SK-N-DZ (cell line): Measurements from ENCODE around the gene PRTFDC1.
"Not testable (repeated sequence)": the region's sequence is repeated elsewhere in the genome, so short reads cannot be mapped to it uniquely, and the experiment has no call there.

Experiments used
- DNase-seq: peaks from one replicate; pipeline ENCODE4 v3.0.0-alpha.2; 2015; ENCODE audit warnings: low spot score

The PRTFDC1 gene

DNA sequence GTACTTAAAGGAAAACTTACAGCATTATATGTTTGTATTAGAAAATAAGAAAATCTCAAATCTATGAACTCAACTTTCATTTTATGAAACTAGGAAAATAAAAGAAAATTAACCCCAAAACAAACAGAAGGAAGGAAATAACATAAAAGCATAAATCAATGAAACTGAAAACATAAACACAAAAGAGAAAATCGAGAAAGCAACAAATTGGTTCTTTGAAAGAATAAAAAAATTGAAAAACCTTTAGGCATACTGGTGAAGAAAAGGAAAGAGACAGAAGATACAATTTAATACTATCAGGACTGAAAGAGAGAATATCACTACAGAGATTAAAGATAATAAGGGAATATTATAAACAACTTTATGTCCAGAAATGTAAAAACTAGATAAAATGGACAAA lies 21.2 kb downstream of the PRTFDC1 start:
- no peak for DNase-seq

DNA sequence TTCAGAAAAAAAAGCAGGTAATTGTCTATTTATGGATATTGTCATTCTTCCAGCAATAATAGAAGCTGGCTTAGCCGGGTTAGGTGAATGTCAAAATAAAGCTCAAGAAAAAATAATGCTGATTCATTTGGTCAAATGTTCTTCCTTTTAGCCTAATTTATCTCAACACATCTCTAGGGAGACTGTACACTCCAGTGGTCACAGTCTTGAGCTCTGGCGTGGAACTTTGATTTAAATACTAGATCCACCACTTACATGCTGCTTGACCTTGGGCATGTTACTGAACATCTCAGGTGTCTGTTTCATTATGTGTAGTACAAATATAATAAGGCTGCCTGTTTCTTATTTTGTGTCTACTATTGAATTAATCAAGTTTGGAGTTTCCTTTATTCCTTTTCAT lies 22.0 kb downstream of the PRTFDC1 start:
- peak; percentile 28 for DNase-seq

- no peak for DNase-seq
These were observed 22.5 kb downstream of the PRTFDC1 start for GRCh38 chr10:24929904-24930303.

GRCh38 chr10:24929056-24929544 lies 23.3 kb downstream of the PRTFDC1 start:
- DNase-seq: no peak

DNA sequence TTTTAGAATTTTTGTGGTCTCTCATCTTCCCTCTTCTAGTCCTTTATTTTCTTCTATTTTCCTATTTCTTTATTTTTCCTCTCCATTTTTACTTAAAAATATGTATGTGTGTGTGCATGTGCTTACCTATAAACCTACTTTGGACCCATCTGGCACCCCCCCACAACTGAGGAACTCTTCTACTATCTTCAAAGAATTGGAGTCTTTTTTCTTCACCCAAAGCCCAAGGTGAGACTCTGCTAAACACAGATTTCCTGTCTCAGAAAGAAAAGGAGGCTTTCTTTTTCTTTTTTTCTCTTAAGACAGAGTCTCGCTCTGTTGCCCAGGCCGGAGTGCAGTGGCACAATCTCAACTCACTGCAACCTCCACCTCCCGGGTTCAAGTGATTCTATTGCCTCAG lies 24.2 kb downstream of the PRTFDC1 start:
- no peak for DNase-seq

- no peak for DNase-seq
These were observed 25.8 kb downstream of the PRTFDC1 start for GRCh38 chr10:24926557-24926956.

DNA sequence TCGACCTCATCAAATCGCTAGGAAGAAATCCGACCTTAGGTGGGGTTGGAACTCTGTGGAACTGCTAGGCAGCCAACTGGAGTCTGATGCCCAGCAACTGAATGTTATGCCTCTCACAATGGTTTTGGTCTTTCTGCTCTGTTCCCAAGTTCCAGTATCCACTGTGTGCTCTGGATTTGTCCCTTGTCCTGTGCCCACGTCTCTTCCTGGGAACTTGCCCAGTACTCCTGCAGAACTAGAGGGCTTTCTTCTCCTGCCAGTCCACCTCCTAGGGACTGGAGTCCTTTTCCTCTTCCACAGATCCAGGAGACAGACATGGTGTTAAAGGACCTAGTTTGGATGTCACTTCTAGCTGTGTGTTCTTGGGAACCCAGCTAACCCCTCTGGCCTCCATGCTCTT lies 26.6 kb downstream of the PRTFDC1 start:
- no peak for DNase-seq

GRCh38 chr10:24924483-24924882 lies 27.9 kb downstream of the PRTFDC1 start:
- not testable (repeated sequence) for DNase-seq

GRCh38 chr10:24922222-24922868 lies 30.1 kb downstream of the PRTFDC1 start:
- DNase-seq: not testable (repeated sequence)

- DNase-seq: no peak
These were observed 31.2 kb downstream of the PRTFDC1 start for GRCh38 chr10:24920907-24921881.

- DNase-seq: not testable (repeated sequence)
These were observed 32.2 kb downstream of the PRTFDC1 start for GRCh38 chr10:24920192-24920591.

DNA sequence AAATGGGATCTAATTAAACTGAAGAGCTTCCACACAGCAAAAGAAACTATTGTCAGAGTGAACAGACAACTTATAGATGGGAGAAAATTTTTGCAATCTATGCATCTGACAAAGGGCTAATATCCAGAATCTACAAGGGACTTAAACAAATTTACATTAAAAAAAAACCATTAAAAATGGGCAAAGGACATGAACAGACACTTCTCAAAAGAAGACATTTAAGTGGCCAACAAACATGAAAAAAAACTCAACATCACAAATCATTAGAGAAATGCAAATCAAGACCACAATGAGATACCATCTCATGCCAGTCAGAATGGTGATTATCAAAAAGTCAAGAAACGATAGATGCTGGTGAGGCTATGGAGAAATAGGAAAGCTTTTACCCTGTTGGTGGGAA lies 32.8 kb downstream of the PRTFDC1 start:
- DNase-seq: not testable (repeated sequence)

DNA sequence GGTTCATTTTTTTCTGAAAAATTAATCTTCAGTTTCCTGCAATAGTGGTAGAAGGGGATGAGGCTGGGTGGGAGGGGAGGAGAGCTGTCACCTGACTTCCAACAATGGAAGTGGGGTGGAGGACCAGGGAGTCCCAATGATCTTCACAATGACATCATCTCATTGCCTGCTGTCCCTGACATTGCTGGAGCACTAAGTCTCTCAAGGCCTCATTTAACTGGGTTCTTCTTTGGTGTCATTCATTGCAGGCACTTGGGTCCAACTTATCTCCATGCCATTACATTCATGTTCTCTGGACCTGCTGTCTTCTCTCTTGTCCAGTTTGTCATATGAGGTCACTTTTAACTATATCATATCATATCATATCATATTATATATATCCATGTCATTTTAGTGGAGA lies 34.4 kb downstream of the PRTFDC1 start:
- DNase-seq: no peak

DNA sequence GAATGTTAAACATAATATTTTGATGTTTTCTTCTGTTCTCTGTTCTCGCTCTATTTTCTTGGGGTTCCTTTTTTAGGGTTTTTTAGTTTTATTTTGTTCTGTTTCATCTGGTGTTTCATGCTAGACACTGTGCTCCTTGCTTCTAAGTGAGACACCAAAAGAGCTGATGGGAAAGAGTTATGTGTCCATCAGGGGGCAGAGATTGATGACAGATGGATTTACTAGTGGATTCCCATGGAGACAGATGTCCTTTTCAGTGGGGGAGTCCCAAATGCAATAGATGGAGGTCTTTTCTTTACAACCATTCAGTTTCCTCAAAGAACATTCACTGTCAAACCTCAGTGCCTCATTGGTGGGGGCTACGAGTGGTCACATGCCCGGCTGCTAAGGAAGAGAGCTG lies 34.9 kb downstream of the PRTFDC1 start:
- DNase-seq: no peak

- DNase-seq: no peak
These were observed 36.0 kb downstream of the PRTFDC1 start for GRCh38 chr10:24916365-24916764.

DNA sequence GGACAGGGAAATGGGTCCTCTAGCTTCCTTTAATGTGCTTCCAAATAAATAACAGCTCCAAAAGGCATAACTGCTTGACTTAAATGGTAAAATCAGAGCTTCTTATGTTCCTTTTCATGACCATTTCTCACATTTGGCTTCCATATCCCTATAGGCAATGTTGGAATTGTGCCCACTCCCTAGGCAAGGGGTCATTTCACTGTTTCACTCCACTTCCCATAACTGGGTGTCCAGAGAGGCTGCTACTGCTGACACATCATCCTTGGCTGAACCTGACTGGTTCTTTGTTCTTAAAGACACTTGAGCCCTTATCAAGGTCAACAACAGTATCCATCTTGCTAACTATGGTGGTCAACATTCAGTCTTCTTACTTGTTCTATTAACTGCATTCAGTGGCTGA lies 37.1 kb downstream of the PRTFDC1 start:
- DNase-seq: no peak

- DNase-seq: no peak
These were observed 38.3 kb downstream of the PRTFDC1 start for GRCh38 chr10:24914148-24914547.

DNA sequence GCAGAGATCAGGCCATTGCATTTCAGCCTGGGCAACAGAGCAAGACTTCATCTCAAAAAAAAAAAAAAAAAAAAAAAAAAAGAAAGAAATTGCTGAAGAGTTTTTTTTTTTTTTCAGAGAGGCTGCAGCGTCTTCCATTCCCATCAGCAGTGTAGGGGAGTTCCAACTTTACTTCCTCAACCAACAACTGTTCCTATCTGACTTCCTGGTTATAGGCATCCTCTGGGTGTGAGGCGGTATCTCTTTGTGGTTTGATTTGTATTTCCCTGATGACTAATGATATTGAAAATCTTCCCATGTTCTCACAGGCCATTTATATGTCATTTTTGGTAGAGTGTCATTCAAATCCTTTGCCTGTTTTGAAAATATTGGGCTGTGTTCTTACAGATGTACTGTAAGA lies 40.2 kb downstream of the PRTFDC1 start:
- DNase-seq: no peak

GRCh38 chr10:24911029-24911428 lies 41.4 kb downstream of the PRTFDC1 start:
- DNase-seq: no peak

DNA sequence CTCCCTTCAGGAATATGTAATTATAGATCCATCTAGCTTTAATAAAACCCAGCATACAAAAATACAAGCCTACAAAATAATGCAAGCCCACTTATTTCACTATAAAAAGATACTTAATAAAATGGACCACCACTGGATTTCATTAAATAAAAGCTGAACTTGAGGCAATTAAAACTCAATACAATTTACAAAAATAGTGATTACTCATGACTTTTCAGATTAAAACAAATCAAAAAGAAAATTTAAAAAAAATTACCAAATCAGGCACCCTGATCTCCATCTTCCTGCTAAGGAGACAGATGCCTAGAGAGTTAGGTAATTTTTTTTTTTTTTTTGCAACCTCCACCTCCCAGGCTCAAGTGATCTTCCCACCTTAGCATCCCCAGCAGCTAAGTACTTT lies 41.8 kb downstream of the PRTFDC1 start:
- DNase-seq: no peak

DNA sequence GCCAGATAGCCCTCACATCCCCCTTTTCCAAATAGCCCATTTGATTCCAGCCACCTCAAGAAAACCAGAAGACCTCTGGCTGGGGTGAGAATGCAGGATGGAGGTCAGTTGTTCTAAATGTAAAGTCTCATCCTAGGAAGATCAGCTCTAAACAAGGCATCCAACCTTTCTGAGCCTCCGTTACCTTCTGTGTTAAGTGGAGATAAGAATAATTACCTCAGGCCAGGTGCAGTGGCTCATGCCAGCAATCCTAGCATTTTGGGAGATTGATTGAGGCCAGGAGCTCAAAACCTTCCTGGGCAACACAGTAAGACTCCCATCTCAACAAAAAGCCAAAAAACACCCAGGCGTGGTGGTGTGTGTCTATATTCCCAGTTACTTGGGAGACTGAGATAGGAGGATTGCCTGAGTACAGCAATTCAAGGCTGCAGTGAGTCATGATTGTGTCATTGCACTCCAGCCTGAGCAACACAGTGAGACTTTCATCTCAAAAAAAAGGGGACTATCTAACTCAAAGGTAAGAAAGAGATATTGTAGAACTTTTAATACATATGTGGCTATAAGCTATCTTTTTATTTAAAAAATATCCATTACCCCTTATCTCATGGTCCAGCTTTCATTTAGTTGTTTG lies 43.5 kb downstream of the PRTFDC1 start:
- no peak for DNase-seq

DNA sequence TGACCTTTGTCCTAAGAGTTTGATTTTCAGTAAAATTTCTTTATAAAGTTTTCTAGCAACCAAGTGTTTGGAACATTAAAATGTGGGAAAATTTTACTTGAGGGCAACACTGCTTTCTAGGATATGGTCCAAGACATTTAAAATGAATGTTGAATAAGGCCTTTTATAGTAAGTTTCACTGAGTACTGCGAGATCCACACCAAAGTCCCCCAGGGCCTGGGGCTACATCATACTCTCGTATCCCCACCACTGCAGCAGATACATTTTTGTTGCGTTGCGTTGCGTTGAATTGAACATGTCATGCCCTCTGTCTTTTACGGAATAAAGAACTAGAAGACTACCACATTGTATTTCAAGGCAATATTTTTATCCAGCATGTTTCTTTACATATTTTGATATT lies 44.5 kb downstream of the PRTFDC1 start:
- DNase-seq: no peak
